ENCODE measurements around the gene GXYLT2. TPM values are rescaled to one million over a fixed set of nuclear protein-coding genes. Genes with fewer than 3 reads are reported as not detected.
A peak's percentile ranks its signal among the peaks of the same experiment; 100 is the strongest.

Gene GXYLT2
- total and polyA plus RNA-seq, 5 donors from 2014 or later: 0.06 to 0.25 (median 0.10) TPM; not detected in 1

DNA sequence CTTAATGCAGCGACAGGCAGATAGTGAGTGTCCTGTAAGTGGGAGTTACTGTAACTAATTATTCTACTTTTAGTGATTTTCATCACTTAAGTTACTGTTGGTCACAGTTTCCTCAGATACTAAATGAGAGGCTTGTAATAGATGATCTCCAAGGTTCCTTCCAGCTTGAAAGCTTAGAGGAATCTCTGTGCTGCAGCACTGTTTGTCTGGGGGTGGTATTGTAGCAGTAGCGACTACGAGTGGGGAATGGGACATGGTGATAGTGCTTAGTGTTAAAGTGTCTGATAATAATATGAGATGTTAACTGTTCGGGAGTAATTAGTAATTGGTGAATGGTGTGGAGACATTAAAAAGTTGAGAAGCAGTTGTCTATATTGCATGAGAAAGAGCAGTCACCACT lies 121.2 kb downstream of the GXYLT2 start:
- peak overlapping the region; percentile 5 to 73 (median 62) for H3K4me3 Mint-ChIP-seq
- no peaks in the 10 kb centered on the region for H3K9me3 Mint-ChIP-seq
- peaks cover 57% of the 10 kb centered on the region for H3K4me1 ChIP-seq (ENCODE audit: control insufficient read depth, insufficient read depth, low read length, poor library complexity, severe bottlenecking)
- H3K36me3 Mint-ChIP-seq: peaks cover 61% of the 10 kb centered on the region
- H3K27me3 ChIP-seq (ENCODE audit: control insufficient read depth, insufficient read depth, low read length): no peaks in the 10 kb centered on the region
- no peaks in the 10 kb centered on the region for H3K27me3 Mint-ChIP-seq
- H3K4me1 Mint-ChIP-seq: peaks cover 38 to 87% (median 75%) of the 10 kb centered on the region in 4 donors
- peak overlapping the region; percentile 46 for H3K4me3 ChIP-seq (ENCODE audit: low read depth, low read length)
- peaks cover 30% of the 10 kb centered on the region for H3K36me3 ChIP-seq (ENCODE audit: control insufficient read depth, insufficient read depth, low read length)
- ATAC-seq (ENCODE audit: low read depth in 2 of 2) (no peak), DNase-seq (no peak)
- peak overlapping the region; percentile 60 to 74 (median 62) for H3K27ac Mint-ChIP-seq
- H3K9me3 ChIP-seq (ENCODE audit: control insufficient read depth in 2 of 2, low read length in 2 of 2): no peaks in the 10 kb centered on the region
- H3K27ac ChIP-seq (ENCODE audit: insufficient read depth, low read length, poor library complexity, severe bottlenecking): no peak overlapping the region

DNA sequence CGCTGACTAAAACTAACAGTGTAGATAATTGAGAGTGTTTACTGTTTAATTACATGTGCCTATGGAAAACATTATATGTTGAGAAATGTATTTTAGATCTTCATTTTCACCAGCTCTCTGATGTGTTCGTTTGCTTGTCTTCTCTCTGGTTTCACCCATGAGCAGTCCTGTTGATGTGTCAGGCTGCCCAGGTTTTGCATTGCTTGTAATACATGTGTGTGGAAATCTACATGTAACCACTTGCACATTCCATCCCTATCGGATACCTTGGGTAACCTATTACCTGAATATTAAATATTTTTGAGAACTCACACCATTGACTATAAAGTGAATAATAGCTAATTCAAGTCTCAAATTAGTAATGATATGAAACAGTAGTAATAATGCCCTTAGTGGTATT lies 121.9 kb downstream of the GXYLT2 start:
- H3K4me3 ChIP-seq (ENCODE audit: low read depth, low read length): no peak overlapping the region
- Mint-ChIP-seq H3K27ac (peak overlapping the region in 2 of 3 donors; percentile 38 to 62), H3K4me3 (peak overlapping the region; percentile 7 to 73 (median 46)), H3K27me3 (no peaks in the 10 kb centered on the region), H3K9me3 (no peaks in the 10 kb centered on the region), H3K4me1 (peaks cover 39 to 85% (median 73%) of the 10 kb centered on the region in 4 donors), H3K36me3 (peaks cover 57% of the 10 kb centered on the region)
- peaks cover 56% of the 10 kb centered on the region for H3K4me1 ChIP-seq (ENCODE audit: control insufficient read depth, insufficient read depth, low read length, poor library complexity, severe bottlenecking)
- no peaks in the 10 kb centered on the region for H3K27me3 ChIP-seq (ENCODE audit: control insufficient read depth, insufficient read depth, low read length)
- DNase-seq (no peak), ATAC-seq (ENCODE audit: low read depth in 2 of 2) (no peak)
- H3K36me3 ChIP-seq (ENCODE audit: control insufficient read depth, insufficient read depth, low read length): peaks cover 30% of the 10 kb centered on the region
- H3K9me3 ChIP-seq (ENCODE audit: control insufficient read depth in 2 of 2, low read length in 2 of 2): no peaks in the 10 kb centered on the region
- no peak overlapping the region for H3K27ac ChIP-seq (ENCODE audit: insufficient read depth, low read length, poor library complexity, severe bottlenecking)

DNA sequence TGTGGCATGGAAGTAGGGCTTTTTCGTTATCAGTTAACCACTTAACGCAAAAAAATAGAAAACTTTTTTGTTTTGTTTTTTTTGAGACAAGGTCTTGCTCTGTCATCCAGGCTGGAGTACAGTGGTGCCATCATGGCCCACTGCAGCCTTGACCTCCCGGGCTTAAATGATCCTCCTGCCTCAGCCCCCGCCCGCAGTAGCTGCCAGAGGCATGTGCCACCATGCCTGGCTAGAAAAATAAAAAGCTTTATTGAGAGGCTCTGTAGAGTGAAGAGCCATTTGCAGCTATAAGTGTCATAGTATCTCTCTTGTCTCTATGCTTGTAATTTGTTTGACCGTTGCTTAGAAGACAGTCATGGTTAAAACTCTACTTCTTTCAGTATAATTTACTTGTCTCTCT lies 122.3 kb downstream of the GXYLT2 start:
- Mint-ChIP-seq H3K27ac (peak overlapping the region in 2 of 3 donors; percentile 38 to 62), H3K36me3 (peaks cover 55% of the 10 kb centered on the region), H3K9me3 (no peaks in the 10 kb centered on the region), H3K27me3 (no peaks in the 10 kb centered on the region), H3K4me1 (peaks cover 39 to 85% (median 74%) of the 10 kb centered on the region in 4 donors), H3K4me3 (peak overlapping the region; percentile 7 to 73 (median 56))
- Histone ChIP-seq H3K4me1 (ENCODE audit: control insufficient read depth, insufficient read depth, low read length, poor library complexity, severe bottlenecking) (peaks cover 52% of the 10 kb centered on the region), H3K36me3 (ENCODE audit: control insufficient read depth, insufficient read depth, low read length) (peaks cover 34% of the 10 kb centered on the region), H3K4me3 (ENCODE audit: low read depth, low read length) (no peak overlapping the region), H3K27ac (ENCODE audit: insufficient read depth, low read length, poor library complexity, severe bottlenecking) (no peak overlapping the region), H3K9me3 (ENCODE audit: control insufficient read depth in 2 of 2, low read length in 2 of 2) (no peaks in the 10 kb centered on the region), H3K27me3 (ENCODE audit: control insufficient read depth, insufficient read depth, low read length) (no peaks in the 10 kb centered on the region)
- DNase-seq: no peak
- ATAC-seq (ENCODE audit: low read depth in 2 of 2): no peak

DNA sequence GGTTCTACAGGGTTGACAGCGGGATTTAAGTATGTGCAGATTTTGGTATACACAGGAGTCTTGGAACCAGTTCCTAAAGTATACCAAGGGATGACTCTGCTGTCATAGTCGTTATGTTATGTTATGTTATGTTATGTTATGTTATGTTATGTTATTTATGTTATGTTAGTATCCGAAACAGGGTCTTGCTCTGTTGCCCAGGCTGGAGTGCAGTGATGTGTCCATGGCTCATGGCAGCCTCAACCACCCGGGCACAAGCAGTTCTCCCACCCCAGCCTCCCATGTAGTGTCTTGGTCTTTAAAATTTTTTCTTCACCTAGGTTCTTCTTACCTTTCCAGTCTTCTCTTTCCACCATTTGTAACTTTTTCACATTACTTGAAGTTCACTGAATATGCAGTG lies 130.5 kb downstream of the GXYLT2 start:
- no peaks in the 10 kb centered on the region for H3K27me3 Mint-ChIP-seq
- no peak overlapping the region for H3K27ac Mint-ChIP-seq
- DNase-seq (no peak), ATAC-seq (ENCODE audit: low read depth in 2 of 2) (no peak)
- no peak overlapping the region for H3K27ac ChIP-seq (ENCODE audit: insufficient read depth, low read length, poor library complexity, severe bottlenecking)
- no peaks in the 10 kb centered on the region for H3K9me3 Mint-ChIP-seq
- H3K36me3 Mint-ChIP-seq: peaks cover 17% of the 10 kb centered on the region
- H3K9me3 ChIP-seq (ENCODE audit: control insufficient read depth in 2 of 2, low read length in 2 of 2): no peaks in the 10 kb centered on the region
- no peaks in the 10 kb centered on the region for H3K27me3 ChIP-seq (ENCODE audit: control insufficient read depth, insufficient read depth, low read length)
- peaks cover 12% of the 10 kb centered on the region for H3K36me3 ChIP-seq (ENCODE audit: control insufficient read depth, insufficient read depth, low read length)
- peaks cover 56% of the 10 kb centered on the region for H3K4me1 ChIP-seq (ENCODE audit: control insufficient read depth, insufficient read depth, low read length, poor library complexity, severe bottlenecking)
- no peak overlapping the region for H3K4me3 ChIP-seq (ENCODE audit: low read depth, low read length)
- H3K4me3 Mint-ChIP-seq: peak overlapping the region in 2 of 4 donors; percentile 29 to 35
- H3K4me1 Mint-ChIP-seq: peaks cover 45 to 86% (median 61%) of the 10 kb centered on the region in 4 donors

DNA sequence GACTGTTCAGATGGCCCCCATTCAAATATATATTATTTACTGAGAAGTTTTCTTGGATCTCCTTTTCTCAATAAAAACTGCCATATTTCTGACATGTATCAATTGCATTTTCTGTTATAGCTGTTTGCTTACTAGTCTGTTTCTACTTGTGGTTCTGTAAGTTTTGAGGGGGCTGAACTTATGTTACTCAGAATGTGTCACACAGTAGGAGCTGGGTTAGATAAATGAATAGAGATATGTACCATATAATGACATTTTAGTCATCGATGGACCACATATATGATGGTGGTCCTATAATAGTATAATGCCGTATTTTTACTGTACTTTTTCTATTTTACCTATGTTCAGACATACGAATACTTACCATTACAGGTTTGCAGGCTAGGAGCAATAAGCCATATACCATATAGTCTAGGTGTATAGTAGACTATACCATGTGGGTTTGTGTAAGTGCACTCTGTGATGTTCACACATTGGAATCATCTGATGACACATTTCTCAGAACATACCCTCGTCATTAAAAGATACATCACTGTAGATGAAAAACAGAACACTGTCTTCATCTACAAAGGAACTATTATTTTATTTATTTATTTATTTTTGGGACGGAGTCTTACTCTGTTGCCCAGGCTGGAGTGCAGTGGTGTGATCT lies 131.1 kb downstream of the GXYLT2 start:
- H3K27ac Mint-ChIP-seq: no peak overlapping the region
- no peaks in the 10 kb centered on the region for H3K9me3 Mint-ChIP-seq
- H3K36me3 Mint-ChIP-seq: peaks cover 17% of the 10 kb centered on the region

DNA sequence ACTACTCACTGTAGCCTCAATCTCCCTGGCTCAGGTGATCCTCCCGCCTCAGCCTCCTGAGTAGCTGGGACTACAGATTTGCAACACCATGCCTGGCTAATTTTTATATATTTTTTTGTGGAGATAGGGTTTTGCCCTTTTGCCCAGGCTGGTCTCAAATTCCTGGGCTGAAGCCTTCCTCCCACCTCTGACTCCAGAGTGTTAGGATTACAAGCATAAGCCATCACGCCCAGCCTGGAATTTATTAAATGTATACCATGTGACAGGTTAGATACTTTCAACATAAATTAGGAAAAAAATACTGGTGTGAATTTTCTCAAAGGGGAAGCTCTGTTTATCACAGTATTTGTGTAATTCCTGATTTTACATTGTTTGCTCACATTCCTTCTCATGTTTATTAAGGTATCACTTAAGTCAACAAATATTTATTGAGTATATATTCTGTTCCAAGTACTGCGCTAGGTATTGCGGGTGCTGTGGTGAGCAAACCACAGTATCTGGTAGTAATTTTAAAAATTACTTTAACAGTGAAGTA lies 133.5 kb downstream of the GXYLT2 start:
- peaks cover 53 to 87% (median 71%) of the 10 kb centered on the region in 4 donors for H3K4me1 Mint-ChIP-seq
- no peaks in the 10 kb centered on the region for H3K9me3 Mint-ChIP-seq
- Histone ChIP-seq H3K4me3 (ENCODE audit: low read depth, low read length) (no peak overlapping the region), H3K36me3 (ENCODE audit: control insufficient read depth, insufficient read depth, low read length) (no peaks in the 10 kb centered on the region), H3K27ac (ENCODE audit: insufficient read depth, low read length, poor library complexity, severe bottlenecking) (no peak overlapping the region), H3K9me3 (ENCODE audit: control insufficient read depth in 2 of 2, low read length in 2 of 2) (no peaks in the 10 kb centered on the region), H3K27me3 (ENCODE audit: control insufficient read depth, insufficient read depth, low read length) (no peaks in the 10 kb centered on the region), H3K4me1 (ENCODE audit: control insufficient read depth, insufficient read depth, low read length, poor library complexity, severe bottlenecking) (peaks cover 58% of the 10 kb centered on the region)
- ATAC-seq (ENCODE audit: low read depth in 2 of 2) (no peak), DNase-seq (no peak)
- H3K36me3 Mint-ChIP-seq: peaks cover 11% of the 10 kb centered on the region
- H3K27ac Mint-ChIP-seq: peak overlapping the region in 1 of 3 donors; percentile 66
- H3K27me3 Mint-ChIP-seq: no peaks in the 10 kb centered on the region
- peak overlapping the region in 1 of 4 donors; percentile 4 for H3K4me3 Mint-ChIP-seq

More for the DNA sequence above, 131.1 kb downstream of the GXYLT2 start:
- Mint-ChIP-seq H3K27me3 (no peaks in the 10 kb centered on the region), H3K4me3 (peak overlapping the region in 2 of 4 donors; percentile 29 to 35), H3K4me1 (peaks cover 45 to 84% (median 57%) of the 10 kb centered on the region in 4 donors)
- Histone ChIP-seq H3K36me3 (ENCODE audit: control insufficient read depth, insufficient read depth, low read length) (peaks cover 12% of the 10 kb centered on the region), H3K27me3 (ENCODE audit: control insufficient read depth, insufficient read depth, low read length) (no peaks in the 10 kb centered on the region), H3K4me3 (ENCODE audit: low read depth, low read length) (peak overlapping the region; percentile 44), H3K4me1 (ENCODE audit: control insufficient read depth, insufficient read depth, low read length, poor library complexity, severe bottlenecking) (peaks cover 53% of the 10 kb centered on the region), H3K27ac (ENCODE audit: insufficient read depth, low read length, poor library complexity, severe bottlenecking) (no peak overlapping the region), H3K9me3 (ENCODE audit: control insufficient read depth in 2 of 2, low read length in 2 of 2) (no peaks in the 10 kb centered on the region)
- no peak for DNase-seq
- no peak for ATAC-seq (ENCODE audit: low read depth in 2 of 2)

DNA sequence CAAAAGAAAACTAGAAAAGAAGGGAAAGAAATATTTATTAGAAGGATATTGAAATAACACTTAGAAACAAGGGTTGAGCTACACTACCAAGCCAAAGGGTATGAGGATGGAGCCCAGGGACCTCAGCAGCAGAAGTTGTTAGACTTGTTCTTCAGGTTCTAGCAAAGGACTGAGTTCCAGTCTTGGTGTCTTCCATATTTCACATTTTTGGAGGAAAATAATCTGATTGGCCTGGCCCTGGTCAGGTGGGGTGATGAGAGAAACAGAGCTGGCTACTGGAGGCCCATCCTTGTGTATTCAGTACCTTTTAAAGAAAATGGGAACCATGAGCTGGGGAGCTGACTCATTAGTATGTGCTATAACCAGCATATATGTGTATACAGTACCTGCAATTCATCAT lies 137.0 kb downstream of the GXYLT2 start:
- peaks cover 45% of the 10 kb centered on the region for H3K4me1 ChIP-seq (ENCODE audit: control insufficient read depth, insufficient read depth, low read length, poor library complexity, severe bottlenecking)
- H3K36me3 Mint-ChIP-seq: peaks cover 8% of the 10 kb centered on the region
- H3K9me3 ChIP-seq (ENCODE audit: control insufficient read depth in 2 of 2, low read length in 2 of 2): no peaks in the 10 kb centered on the region
- ATAC-seq (ENCODE audit: low read depth in 2 of 2) (no peak), DNase-seq (no peak)
- no peaks in the 10 kb centered on the region for H3K27me3 Mint-ChIP-seq
- H3K4me3 Mint-ChIP-seq: no peak overlapping the region
- H3K4me3 ChIP-seq (ENCODE audit: low read depth, low read length): no peak overlapping the region
- H3K36me3 ChIP-seq (ENCODE audit: control insufficient read depth, insufficient read depth, low read length): no peaks in the 10 kb centered on the region
- no peaks in the 10 kb centered on the region for H3K27me3 ChIP-seq (ENCODE audit: control insufficient read depth, insufficient read depth, low read length)
- peak overlapping the region; percentile 5 for H3K27ac ChIP-seq (ENCODE audit: insufficient read depth, low read length, poor library complexity, severe bottlenecking)
- H3K4me1 Mint-ChIP-seq: peaks cover 57 to 88% (median 67%) of the 10 kb centered on the region in 4 donors
- peak overlapping the region in 1 of 3 donors; percentile 54 for H3K27ac Mint-ChIP-seq
- H3K9me3 Mint-ChIP-seq: no peaks in the 10 kb centered on the region

Measured in CD4-positive, CD25-positive, alpha-beta regulatory T cell (primary cell).